Stimulated activated CD8-positive, alpha-beta memory T cell treated with anti-CD3 and anti-CD28 coated beads, Interleukin-12 subunit alpha, Interleukin-12 subunit beta, amount 100 ng/mL, for 24 hours (primary cell): Measurements from ENCODE around the gene GNA12.

Experiments
- DNase-seq: peaks from one replicate; pipeline ENCODE4 v3.0.0-alpha.2; 2020; ENCODE audit errors: extremely low read depth

The GNA12 gene

GRCh38 chr7:2777898-2778535 lies 66.1 kb downstream of the GNA12 start:
- no peak for DNase-seq

GRCh38 chr7:2776401-2776800 lies 67.7 kb downstream of the GNA12 start:
- no peak for DNase-seq

GRCh38 chr7:2775785-2776184 lies 68.3 kb downstream of the GNA12 start:
- DNase-seq: no peak

GRCh38 chr7:2775376-2775775 lies 68.7 kb downstream of the GNA12 start:
- no peak for DNase-seq

GRCh38 chr7:2774935-2775334 lies 69.2 kb downstream of the GNA12 start:
- no peak for DNase-seq

GRCh38 chr7:2774280-2774679 lies 69.8 kb downstream of the GNA12 start:
- DNase-seq: no peak

- no peak for DNase-seq
Measured at GRCh38 chr7:2773608-2774007, 70.5 kb downstream of the GNA12 start.

GRCh38 chr7:2771274-2771731 lies 72.8 kb downstream of the GNA12 start:
- no peak for DNase-seq

GRCh38 chr7:2764621-2765020 lies 79.5 kb downstream of the GNA12 start:
- DNase-seq: no peak

GRCh38 chr7:2763597-2763996 lies 80.5 kb downstream of the GNA12 start:
- no peak for DNase-seq

GRCh38 chr7:2761801-2762497 lies 82.2 kb downstream of the GNA12 start:
- DNase-seq: no peak

- no peak for DNase-seq
Measured at GRCh38 chr7:2761131-2761624, 82.9 kb downstream of the GNA12 start.

GRCh38 chr7:2760098-2760889 lies 83.8 kb downstream of the GNA12 start:
- no peak for DNase-seq

GRCh38 chr7:2759736-2760097 lies 84.4 kb downstream of the GNA12 start:
- no peak for DNase-seq

GRCh38 chr7:2758673-2759616 lies 85.2 kb downstream of the GNA12 start:
- DNase-seq: no peak

- peak; percentile 31 for DNase-seq
Measured at GRCh38 chr7:2757904-2758672, 86.0 kb downstream of the GNA12 start.

- no peak for DNase-seq
Measured at GRCh38 chr7:2757361-2757903, 86.7 kb downstream of the GNA12 start.

GRCh38 chr7:2755531-2755930 lies 88.6 kb downstream of the GNA12 start:
- no peak for DNase-seq

GRCh38 chr7:2754912-2755311 lies 89.2 kb downstream of the GNA12 start:
- no peak for DNase-seq

GRCh38 chr7:2754086-2754485 lies 90.0 kb downstream of the GNA12 start:
- DNase-seq: no peak
